SK-N-SH (cell line): ENCODE results near the gene ABCA7. TPM values are rescaled to one million over a fixed set of nuclear protein-coding genes. Genes with fewer than 3 reads are reported as not detected.

ENCODE experiments used
- CTCF ChIA-PET: fragments of 300-600, 350-600 bp; formaldehyde crosslinking; extraction: SDS; loops from one replicate; lab custom pipeline; 2021; lab: Yijun Ruan, JAX
- POLR2A ChIA-PET: fragments of 350-600 bp; sonication (Branson Sonifier 250); formaldehyde crosslinking; extraction: SDS; loops from one replicate; lab custom pipeline; 2020; ENCODE audit warnings: antibody characterized with exemption, inconsistent platforms; lab: Yijun Ruan, JAX
- DNase-seq: peaks from one replicate; pipeline ENCODE4 v3.0.0; 2012
- H2AFZ ChIP-seq: fragments of 200-600 bp; sonication (generic); 2 replicates; pipeline ENCODE4 v1.8.1; 2016; ENCODE audit warnings: antibody characterized with exemption, mild to moderate bottlenecking, low read depth
- H3F3A ChIP-seq: fragments of 200-600 bp; sonication (generic); replicated peaks from 2 replicates; pipeline ENCODE3; 2016; ENCODE audit warnings: antibody characterized with exemption, mild to moderate bottlenecking; ENCODE audit not compliant: insufficient read depth
- H3K27ac ChIP-seq, 2 experiments: fragments of 200-500 bp in 1 of 2; fragments of 200-600 bp in 1 of 2; sonication (Bioruptor generic) in 1 of 2; sonication (generic), shearing (Covaris generic) in 1 of 2; 2 replicates each; pipeline versions ENCODE4 v1.5.1 to v1.6.1; 2014 to 2016; ENCODE audit warnings: low read depth in 2 of 2, inconsistent platforms in 1 of 2, low read length in 1 of 2, mild to moderate bottlenecking in 1 of 2, mixed read lengths in 1 of 2
- H3K27me3 ChIP-seq: fragments of 200-600 bp; sonication (generic), shearing (Covaris generic); 2 replicates; pipeline ENCODE4 v1.6.1; 2016; ENCODE audit warnings: mixed run types; ENCODE audit not compliant: insufficient read depth
- H3K36me3 ChIP-seq, 2 experiments: fragments of 200-500 bp in 1 of 2; fragments of 200-600 bp in 1 of 2; sonication (Bioruptor generic) in 1 of 2; sonication (generic) in 1 of 2; replicated peaks in 1 of 2; 2 replicates each; pipeline versions ENCODE3 to v1.5.1; 2014 to 2016; ENCODE audit warnings: low read length in 1 of 2, mild to moderate bottlenecking in 1 of 2; ENCODE audit not compliant: insufficient read depth in 2 of 2, control insufficient read depth in 1 of 2
- H3K4me1 ChIP-seq, 2 experiments: fragments of 200-500 bp in 1 of 2; fragments of 200-600 bp in 1 of 2; sonication (Bioruptor generic) in 1 of 2; sonication (generic), shearing (Covaris generic) in 1 of 2; 2 replicates each; pipeline versions ENCODE4 v1.5.1 to v1.6.1; 2014 to 2016; ENCODE audit warnings: low read depth in 1 of 2, low read length in 1 of 2, mixed run types in 1 of 2; ENCODE audit not compliant: insufficient read depth in 2 of 2, control insufficient read depth in 1 of 2
- H3K4me2 ChIP-seq: fragments of 200-600 bp; sonication (generic), shearing (Covaris generic); 2 replicates; pipeline ENCODE4 v1.6.1; 2017; ENCODE audit warnings: mixed run types
- H3K4me3 ChIP-seq, 2 experiments: fragments of 200-500 bp in 1 of 2; fragments of 200-600 bp in 1 of 2; sonication (Bioruptor generic) in 1 of 2; sonication (generic), shearing (Covaris generic) in 1 of 2; 2 replicates each; pipeline versions ENCODE4 v1.5.1 to v1.8.1; 2014 to 2016; ENCODE audit warnings: low read depth in 2 of 2, inconsistent platforms in 1 of 2, low read length in 1 of 2, mild to moderate bottlenecking in 1 of 2, mixed read lengths in 1 of 2, moderate library complexity in 1 of 2
- H3K79me2 ChIP-seq: fragments of 200-600 bp; sonication (generic); 2 replicates; pipeline ENCODE4 v1.8.1; 2017; ENCODE audit warnings: mild to moderate bottlenecking; ENCODE audit not compliant: insufficient read depth
- H3K9ac ChIP-seq: fragments of 200-600 bp; sonication (generic); 2 replicates; pipeline ENCODE4 v1.6.1; 2017; ENCODE audit warnings: mixed run types
- H3K9me2 ChIP-seq: fragments of 200-600 bp; sonication (generic); 2 replicates; pipeline ENCODE4 v1.6.1; 2017; ENCODE audit warnings: mixed run types
- H3K9me3 ChIP-seq: fragments of 200-600 bp; sonication (generic); 2 replicates; pipeline ENCODE4 v1.6.1; 2017; ENCODE audit warnings: mixed run types, mild to moderate bottlenecking, moderate library complexity
- H4K20me1 ChIP-seq: fragments of 200-600 bp; sonication (generic); 2 replicates; pipeline ENCODE4 v1.6.1; 2017; ENCODE audit warnings: mild to moderate bottlenecking, mixed run types; ENCODE audit not compliant: insufficient read depth
- ELF1 ChIP-seq: IDR thresholded peaks from 2 replicates; pipeline ENCODE4 v1.4.0; 2012
- EP300 ChIP-seq, 2 experiments: IDR thresholded peaks; 2 replicates each; pipeline versions ENCODE4 v1.4.0 to v1.6.1; 2012; ENCODE audit warnings: borderline replicate concordance in 1 of 2, low read depth in 1 of 2, low read length in 1 of 2
- EZH2phosphoT487 ChIP-seq: fragments of 200-600 bp; sonication (generic); IDR thresholded peaks from 2 replicates; pipeline ENCODE4 v1.6.1; 2017; ENCODE audit warnings: low read depth, mixed run types, mild to moderate bottlenecking, antibody characterized with exemption, moderate library complexity, borderline replicate concordance
- FOSL2 ChIP-seq: IDR thresholded peaks from 2 replicates; pipeline ENCODE4 v1.4.0; 2012; ENCODE audit warnings: low read depth, mild to moderate bottlenecking, moderate library complexity, borderline replicate concordance
- FOXJ3 ChIP-seq: sonication (generic); formaldehyde crosslinking; IDR thresholded peaks from 2 replicates; pipeline ENCODE4 v1.5.1; 2020; ENCODE audit warnings: mild to moderate bottlenecking, missing genetic modification reagents
- FOXM1 ChIP-seq: IDR thresholded peaks from 2 replicates; pipeline ENCODE4 v1.4.0; 2012; ENCODE audit warnings: low read depth, mild to moderate bottlenecking
- JUND ChIP-seq: IDR thresholded peaks from 2 replicates; pipeline ENCODE4 v1.4.0; 2012
- MEF2A ChIP-seq: IDR thresholded peaks from 2 replicates; pipeline ENCODE4 v1.4.0; 2012; ENCODE audit warnings: low read depth, borderline replicate concordance
- MXI1 ChIP-seq: IDR thresholded peaks from 2 replicates; pipeline ENCODE4 v1.6.1; 2012; ENCODE audit warnings: mild to moderate bottlenecking, low read depth, low read length, improper control_type of control experiment
- NFIC ChIP-seq: IDR thresholded peaks from 2 replicates; pipeline ENCODE4 v1.4.0; 2012; ENCODE audit warnings: borderline replicate concordance
- POLR2AphosphoS5 ChIP-seq: IDR thresholded peaks from 2 replicates; pipeline ENCODE4 v1.6.1; 2012; ENCODE audit warnings: low read depth, low read length
- RAD21 ChIP-seq: IDR thresholded peaks from 2 replicates; pipeline ENCODE4 v1.6.1; 2012; ENCODE audit warnings: mild to moderate bottlenecking, low read length
- RCOR1 ChIP-seq: fragments of 150-350 bp; IDR thresholded peaks from 2 replicates; pipeline ENCODE4 v1.6.1; 2017; ENCODE audit warnings: antibody characterized with exemption, low read length
- REST ChIP-seq: IDR thresholded peaks from 2 replicates; pipeline ENCODE4 v1.6.1; 2012; ENCODE audit warnings: mild to moderate bottlenecking, low read depth, low read length, moderate library complexity
- RXRA ChIP-seq: IDR thresholded peaks from 2 replicates; pipeline ENCODE4 v1.4.0; 2012; ENCODE audit warnings: low read depth, mild to moderate bottlenecking, borderline replicate concordance
- SIN3A ChIP-seq: IDR thresholded peaks from 2 replicates; pipeline ENCODE4 v1.6.1; 2012; ENCODE audit warnings: low read depth, mild to moderate bottlenecking, low read length, moderate library complexity, borderline replicate concordance
- YY1 ChIP-seq: IDR thresholded peaks from 2 replicates; pipeline ENCODE4 v1.4.0; 2012; ENCODE audit warnings: low read depth, mild to moderate bottlenecking
- WGBS: methylation state at CpG from one replicate; pipeline ENCODE4 v1.1.6; 2017; ENCODE audit warnings: low lambda C conversion rate; 5-methylcytosine and 5-hydroxymethylcytosine counted together
- polyA plus RNA-seq, 3 experiments: library from polyadenylated mRNA; depleted of rRNA; stranded (reverse); fragments of >200 nt; gene quantifications; 2 replicates each; pipeline ENCODE4 v1.2.3, GENCODE V29; 2012
- TF ChIP-seq, protein P1 (sequence below): IDR thresholded peaks from 2 replicates; pipeline ENCODE4 v1.4.0; 2012; ENCODE audit warnings: low read depth

The ABCA7 gene
- polyA plus RNA-seq, 1 of the 3 experiments (the other 2 are of a cell fraction), result 7.8 TPM

GRCh38 chr19:1032264-1032867 is 7.5 kb upstream of the ABCA7 start:
- no peak for DNase-seq
- H3K9me3 ChIP-seq, result no peaks in the 10 kb centered on the region
- H2AFZ ChIP-seq, result no peak overlapping the region
- ChIA-PET CTCF (interaction anchor here (0.8 to 1.5 kb wide), 3 partner anchors 9 to 26 kb away, joined by 3 to 4 read pairs (median 3); no protein-coding TSS in a partner anchor), POLR2A (no interaction called here)
- H3K79me2 ChIP-seq, result peaks cover 56% of the 10 kb centered on the region
- peaks cover 16 to 36% of the 10 kb centered on the region in 2 experiments for H3K36me3 ChIP-seq
- no peak overlapping the region for H3K4me2 ChIP-seq
- peaks cover 21% of the 10 kb centered on the region for H3F3A ChIP-seq
- no peak overlapping the region for H3K27ac ChIP-seq
- no peaks in the 10 kb centered on the region for H3K27me3 ChIP-seq
- peaks cover 57% of the 10 kb centered on the region for H4K20me1 ChIP-seq
- H3K4me1 ChIP-seq, result peaks cover 0 to 10% of the 10 kb centered on the region in 2 experiments; a peak in 1 of 4 replicates
- no peak overlapping the region for H3K4me3 ChIP-seq
- no peak overlapping the region for H3K9ac ChIP-seq
- 89% methylated on average over 19 of the region's 20 CpGs for WGBS
- H3K9me2 ChIP-seq, result no peaks in the 10 kb centered on the region
- TF ChIP-seq REST (no peak), NFIC (no peak), YY1 (no peak), FOXM1 (no peak), EZH2phosphoT487 (no peak), FOXJ3 (CRISPR knock-in tag) (no peak), RCOR1 (no peak), MXI1 (no peak), EP300 (IDR thresholded peaks at IDR 0.05; ENCODE audit: borderline replicate concordance in 1 of 2, low read depth in 1 of 2, low read length in 1 of 2) (no peak), RXRA (no peak), POLR2AphosphoS5 (no peak), MEF2A (no peak), FOSL2 (no peak), SIN3A (no peak), ELF1 (no peak), JUND (no peak), RAD21 (no peak)
- TF ChIP-seq, protein P1, sequence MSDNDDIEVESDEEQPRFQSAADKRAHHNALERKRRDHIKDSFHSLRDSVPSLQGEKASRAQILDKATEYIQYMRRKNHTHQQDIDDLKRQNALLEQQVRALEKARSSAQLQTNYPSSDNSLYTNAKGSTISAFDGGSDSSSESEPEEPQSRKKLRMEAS, result no peak
